GM12874 (cell line): ENCODE data around the gene RASA3.

Experiments used
- TF ChIP-seq, protein P1 (sequence below): IDR thresholded peaks from 2 replicates; pipeline ENCODE4 v1.5.1; 2011; ENCODE audit warnings: low read depth, mild to moderate bottlenecking, control low read depth, low read length, moderate library complexity; ENCODE audit not compliant: insufficient read depth

Gene RASA3

DNA sequence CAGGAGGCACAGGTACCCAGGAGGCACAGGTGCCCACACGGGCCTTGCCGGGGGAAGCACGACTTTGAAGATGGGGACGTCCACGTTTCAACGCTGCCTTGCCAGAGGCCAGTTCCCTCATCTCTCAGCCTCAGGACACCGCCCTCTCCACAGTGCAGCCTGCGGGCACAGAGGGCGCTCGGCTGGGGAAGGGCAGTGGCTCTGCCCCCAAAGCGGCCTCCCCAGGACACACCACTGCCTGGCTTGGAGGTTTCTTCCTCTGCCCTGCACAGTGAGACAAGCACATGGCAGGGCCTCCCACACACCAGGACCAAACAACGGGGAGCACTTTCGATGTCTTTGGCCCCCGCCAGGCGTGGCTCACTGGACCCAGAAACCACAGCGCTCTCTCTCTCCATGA, 73.0 kb downstream of the RASA3 start:
- TF ChIP-seq, protein P1, sequence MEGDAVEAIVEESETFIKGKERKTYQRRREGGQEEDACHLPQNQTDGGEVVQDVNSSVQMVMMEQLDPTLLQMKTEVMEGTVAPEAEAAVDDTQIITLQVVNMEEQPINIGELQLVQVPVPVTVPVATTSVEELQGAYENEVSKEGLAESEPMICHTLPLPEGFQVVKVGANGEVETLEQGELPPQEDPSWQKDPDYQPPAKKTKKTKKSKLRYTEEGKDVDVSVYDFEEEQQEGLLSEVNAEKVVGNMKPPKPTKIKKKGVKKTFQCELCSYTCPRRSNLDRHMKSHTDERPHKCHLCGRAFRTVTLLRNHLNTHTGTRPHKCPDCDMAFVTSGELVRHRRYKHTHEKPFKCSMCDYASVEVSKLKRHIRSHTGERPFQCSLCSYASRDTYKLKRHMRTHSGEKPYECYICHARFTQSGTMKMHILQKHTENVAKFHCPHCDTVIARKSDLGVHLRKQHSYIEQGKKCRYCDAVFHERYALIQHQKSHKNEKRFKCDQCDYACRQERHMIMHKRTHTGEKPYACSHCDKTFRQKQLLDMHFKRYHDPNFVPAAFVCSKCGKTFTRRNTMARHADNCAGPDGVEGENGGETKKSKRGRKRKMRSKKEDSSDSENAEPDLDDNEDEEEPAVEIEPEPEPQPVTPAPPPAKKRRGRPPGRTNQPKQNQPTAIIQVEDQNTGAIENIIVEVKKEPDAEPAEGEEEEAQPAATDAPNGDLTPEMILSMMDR = no peak

DNA sequence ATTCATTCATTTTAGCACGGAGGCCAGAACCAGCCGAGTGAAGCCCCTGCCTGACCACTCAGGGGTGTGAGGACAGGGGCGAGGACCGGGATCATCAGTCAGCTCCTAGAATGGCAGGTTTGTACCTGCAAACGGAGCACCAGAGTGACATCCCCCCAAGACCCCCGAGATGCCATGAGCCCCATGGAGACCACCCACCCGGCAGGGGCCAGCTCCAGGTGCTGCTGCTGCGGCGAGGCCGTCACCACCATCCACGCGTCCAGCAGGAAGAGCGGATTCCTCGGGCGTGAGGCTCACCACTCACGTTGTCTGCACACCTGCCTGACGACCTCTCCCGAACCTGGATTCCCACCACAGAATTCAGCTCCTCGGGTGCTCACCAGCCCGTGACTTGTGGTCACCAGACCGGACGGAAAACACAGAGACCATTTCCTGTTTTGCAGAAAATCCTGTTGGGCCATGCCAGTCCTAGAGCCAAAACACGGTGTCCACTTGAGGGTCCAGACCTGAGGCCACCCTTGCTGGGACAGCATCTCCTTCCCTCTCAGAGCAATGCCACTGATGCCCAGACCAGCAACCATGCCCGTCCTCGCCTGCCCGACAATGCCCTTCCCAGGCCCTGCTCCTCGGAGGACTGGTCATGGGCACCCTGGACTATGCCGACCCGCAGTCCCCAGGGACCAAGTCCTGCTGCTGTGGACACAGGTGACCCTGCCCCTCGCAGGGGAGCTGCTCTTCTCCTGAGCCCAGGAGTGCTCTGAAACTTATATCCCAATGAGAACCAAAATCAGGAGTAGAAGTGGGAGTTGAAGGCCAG, 74.2 kb downstream of the RASA3 start:
- TF ChIP-seq, protein P1 = no peak

DNA sequence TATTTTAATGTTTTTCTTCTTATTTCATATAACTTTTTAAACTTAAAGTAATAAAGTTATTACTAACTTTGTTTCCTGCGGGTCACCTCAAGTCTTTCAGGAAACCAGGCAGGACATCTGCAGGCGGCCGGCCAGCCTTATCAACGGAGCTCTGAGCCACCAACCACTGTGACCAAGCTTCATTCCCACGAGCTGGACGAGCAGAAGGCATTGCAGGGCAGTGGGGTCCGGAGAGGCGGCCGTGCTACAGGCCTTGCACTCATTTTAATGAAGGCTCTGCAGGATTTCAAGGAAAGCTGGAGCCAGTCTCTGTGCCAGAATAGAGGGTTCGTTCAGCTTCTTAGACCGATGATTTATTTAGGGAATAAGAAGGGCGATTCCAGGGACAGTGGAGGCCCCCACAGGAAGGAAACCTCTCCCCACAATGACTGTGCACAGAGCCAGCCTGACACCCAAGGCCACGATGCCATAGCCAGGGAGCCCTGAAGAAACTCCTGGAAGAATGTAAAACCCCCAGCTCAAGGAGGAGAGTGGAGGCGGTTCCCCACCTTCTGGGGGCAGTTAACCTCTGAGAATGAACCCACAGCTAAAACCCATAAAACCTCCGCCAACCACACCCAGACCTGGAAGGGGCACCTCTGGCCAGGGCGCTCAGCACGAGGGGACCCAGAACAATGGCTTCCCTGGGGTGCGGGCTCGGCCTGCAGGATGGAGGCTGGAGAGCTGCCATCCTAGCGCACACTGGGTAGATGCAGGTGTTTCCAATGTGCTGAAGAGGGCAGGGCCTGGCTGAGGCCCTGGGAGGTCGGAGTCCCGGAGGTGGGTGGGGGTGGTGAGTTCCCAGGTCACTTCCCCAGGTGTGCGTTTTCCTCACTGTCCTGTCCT, 75.0 kb downstream of the RASA3 start:
- TF ChIP-seq, protein P1 = no peak

DNA sequence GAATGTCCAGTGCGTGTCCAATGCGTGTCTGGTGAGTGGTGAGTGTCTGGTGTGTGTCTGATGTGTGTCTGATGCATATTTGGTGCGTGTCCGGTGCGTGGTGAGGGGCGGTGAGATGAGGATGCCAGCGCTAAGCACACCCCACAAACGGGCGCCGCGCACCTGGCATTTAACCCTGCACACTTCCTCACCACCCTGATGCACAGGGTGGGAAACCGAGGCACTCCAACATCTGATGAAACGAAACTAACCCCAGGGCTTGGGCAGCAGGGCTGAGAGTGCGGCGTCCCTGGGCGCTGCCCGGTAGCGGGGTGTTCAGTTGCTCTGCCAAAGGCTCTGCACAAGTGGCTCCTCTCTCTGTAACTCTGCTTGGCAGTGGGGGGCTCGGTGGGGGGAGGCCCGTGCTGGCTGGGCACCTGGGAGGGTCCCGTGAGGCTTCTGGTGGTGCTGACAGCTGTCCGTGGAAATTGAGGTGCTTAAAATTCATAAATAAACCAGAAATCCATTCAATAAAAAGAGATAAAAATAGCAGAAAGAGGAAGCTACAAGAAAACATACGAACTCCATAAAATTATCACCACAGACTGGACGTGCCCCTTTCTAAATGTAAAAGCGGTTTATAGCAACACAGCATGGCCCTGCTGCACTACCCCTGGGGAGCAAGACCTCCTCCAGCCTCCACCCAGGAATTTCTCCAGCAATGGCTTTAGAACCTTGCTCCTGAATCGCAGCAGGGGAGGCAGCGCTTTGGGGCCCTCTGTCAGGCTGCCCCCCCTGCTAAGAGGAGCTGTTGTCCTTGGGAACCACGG, 76.0 kb downstream of the RASA3 start:
- TF ChIP-seq, protein P1 = no peak

DNA sequence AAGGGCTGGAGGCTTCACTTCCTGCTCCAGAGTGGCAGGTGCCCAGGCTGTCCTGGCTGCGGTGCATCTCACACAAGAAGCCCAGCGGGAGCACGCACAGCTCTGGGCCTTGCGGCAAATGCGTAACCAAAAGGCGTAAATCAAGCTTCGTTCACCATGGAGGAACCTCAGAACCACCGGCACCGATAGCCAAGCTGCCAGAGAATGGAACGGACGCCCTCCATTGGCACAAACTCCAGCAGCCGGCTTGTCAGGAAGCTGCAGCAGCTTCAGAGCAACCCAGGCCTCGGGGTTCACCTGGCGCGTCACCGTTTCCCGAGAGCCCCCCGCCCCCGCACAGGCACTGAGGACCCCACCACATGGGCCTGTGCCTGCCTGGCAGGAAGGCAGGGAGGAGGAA, 76.7 kb downstream of the RASA3 start:
- TF ChIP-seq, protein P1 = no peak

DNA sequence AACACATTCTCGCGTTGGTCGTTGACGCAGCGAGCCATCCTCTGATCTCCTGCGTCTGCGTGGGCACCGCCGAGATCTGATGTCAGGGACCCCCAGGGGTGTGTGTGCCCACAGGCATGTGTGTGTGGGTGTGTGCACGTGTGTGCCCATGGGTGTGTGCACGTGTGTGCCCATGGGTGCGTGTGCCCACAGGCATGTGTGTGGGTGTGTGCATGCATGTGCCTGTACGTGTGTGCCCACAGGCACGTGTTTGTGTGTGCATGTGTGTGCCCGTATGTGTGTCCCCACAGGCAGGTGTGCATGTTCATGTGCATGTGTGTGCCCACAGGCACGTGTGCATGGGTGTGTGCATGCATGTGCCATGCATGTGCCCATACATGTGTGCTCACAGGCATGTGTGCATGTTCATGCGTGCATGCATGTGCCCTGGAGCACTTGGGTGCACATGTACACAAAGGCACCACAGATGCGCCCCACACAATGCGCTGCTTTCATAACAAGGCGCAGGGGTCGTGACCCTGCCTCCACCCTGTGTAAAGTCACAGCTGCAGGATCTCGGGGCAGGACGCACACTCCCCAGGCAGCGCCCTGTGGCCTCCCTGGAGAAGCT, 77.5 kb downstream of the RASA3 start:
- TF ChIP-seq, protein P1 = no peak

DNA sequence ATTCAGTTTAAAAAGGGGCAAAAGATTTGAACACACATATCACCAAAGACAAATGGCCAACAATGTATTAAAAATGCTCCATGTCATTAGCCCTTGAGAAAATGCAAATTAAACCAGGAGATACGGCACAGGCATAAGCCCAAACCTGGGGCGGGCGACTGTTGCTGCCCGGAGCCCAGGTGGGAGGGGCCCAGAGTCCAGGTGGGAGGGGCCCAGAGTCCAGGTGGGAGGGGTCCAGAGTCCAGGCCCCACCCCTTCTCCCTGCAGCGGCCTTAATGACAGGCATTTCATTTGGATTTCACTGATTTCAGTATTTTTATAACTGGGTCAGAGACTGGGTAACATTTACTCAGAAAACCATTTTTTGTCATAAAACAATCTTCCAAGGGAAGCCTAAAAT, 78.2 kb downstream of the RASA3 start:
- TF ChIP-seq, protein P1 = no peak
